ENCODE measurements around the gene MORC2.

MORC2 gene

GRCh38 chr22:30949934-30950660, 18.5 kb downstream of the MORC2 start:
- DNase-seq = no peak

DNA sequence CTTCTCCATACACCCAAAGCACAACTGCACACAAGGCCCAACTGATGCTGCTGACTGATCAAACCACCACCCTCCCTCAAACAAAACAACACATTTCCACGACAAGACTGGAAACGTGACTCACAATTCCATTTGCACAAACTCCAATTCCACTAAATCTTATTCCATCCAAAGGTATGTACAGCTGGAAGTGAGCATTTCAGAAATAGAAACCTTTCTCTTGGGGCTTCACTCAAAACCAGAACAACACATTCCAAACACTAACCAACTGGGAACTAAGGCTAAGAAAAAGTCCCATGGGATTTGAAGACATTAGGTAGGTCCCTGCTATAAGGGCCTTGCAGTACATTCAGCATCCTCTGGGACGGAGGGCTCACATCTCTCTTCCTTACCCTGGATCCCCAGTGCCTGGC, 19.6 kb downstream of the MORC2 start:
- no peak for DNase-seq

- DNase-seq = peak in 2 of 56 donors; percentile 39 to 50
Observed at GRCh38 chr22:30947816-30948454, 20.6 kb downstream of the MORC2 start.

GRCh38 chr22:30947173-30947815, 21.3 kb downstream of the MORC2 start:
- DNase-seq = peak in 49 of 56 donors; percentile 17 to 85 (median 51)

DNA sequence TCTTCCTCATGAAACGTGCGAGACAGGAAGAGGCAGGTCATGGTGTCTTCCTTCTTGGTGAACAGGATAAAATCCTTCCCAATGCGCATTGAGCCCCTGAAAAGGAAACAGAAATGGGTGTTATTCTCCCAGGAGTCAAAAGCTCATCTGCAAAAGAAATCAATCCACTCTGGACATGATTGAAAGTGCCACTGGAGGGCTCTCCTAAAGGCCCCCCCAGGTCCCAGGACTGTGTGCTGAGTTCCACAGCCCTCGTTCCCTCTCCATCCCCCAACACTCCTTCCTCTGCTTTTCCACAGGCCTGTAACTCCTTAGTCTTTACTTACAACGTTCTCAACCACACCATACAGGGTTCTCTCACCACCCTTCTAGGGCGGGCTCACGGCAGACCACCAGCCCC, 22.2 kb downstream of the MORC2 start:
- no peak for DNase-seq

- DNase-seq = no peak
Observed at GRCh38 chr22:30945653-30946052, 22.9 kb downstream of the MORC2 start.

- DNase-seq = no peak
Observed at GRCh38 chr22:30944986-30945385, 23.6 kb downstream of the MORC2 start.

DNA sequence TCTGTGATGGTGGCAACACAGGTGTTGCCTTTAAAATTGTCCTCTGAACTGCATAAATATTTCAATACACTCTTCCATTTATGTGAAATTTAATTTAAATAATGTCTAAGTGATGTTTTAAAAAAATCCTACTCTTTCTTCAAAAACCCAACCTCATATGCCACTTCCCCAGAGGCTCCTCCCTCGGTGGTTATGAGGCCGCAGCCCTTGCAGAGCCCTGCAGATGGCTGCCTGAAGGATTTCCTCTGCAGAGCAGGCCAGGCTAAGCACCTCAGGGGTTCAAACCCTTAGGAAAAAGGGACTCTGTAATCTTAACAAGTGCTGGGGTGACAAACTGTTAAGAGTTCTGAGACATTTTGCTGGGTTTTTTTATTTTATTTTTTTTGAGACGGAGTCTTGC, 25.2 kb downstream of the MORC2 start:
- no peak for DNase-seq

- DNase-seq = no peak
Observed at GRCh38 chr22:30941363-30941740, 27.2 kb downstream of the MORC2 start.

GRCh38 chr22:30940685-30941362, 27.8 kb downstream of the MORC2 start:
- no peak for DNase-seq

DNA sequence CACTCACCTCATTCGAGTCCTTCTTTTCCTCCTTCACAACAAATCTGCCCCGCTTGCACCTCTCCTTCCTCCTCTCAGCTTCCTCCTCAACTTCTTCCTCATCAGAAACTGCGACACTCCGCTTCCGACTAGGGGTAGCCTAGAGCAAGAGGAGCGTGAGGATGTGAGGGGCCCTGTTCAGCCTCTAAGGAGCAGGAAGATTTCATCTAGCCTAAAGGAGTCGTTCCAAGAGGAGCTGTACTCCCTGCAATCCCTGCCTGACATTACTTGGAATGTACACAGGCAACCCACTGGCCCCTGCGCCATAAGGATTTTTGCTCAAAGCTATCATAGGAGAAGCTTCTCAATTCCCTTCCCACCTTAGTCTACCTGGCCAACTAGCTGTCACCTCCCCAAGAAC, 34.5 kb downstream of the MORC2 start:
- no peak for DNase-seq

- DNase-seq = no peak
Observed at GRCh38 chr22:30933457-30933856, 35.1 kb downstream of the MORC2 start.

GRCh38 chr22:30932661-30933060, 35.9 kb downstream of the MORC2 start:
- DNase-seq = no peak

DNA sequence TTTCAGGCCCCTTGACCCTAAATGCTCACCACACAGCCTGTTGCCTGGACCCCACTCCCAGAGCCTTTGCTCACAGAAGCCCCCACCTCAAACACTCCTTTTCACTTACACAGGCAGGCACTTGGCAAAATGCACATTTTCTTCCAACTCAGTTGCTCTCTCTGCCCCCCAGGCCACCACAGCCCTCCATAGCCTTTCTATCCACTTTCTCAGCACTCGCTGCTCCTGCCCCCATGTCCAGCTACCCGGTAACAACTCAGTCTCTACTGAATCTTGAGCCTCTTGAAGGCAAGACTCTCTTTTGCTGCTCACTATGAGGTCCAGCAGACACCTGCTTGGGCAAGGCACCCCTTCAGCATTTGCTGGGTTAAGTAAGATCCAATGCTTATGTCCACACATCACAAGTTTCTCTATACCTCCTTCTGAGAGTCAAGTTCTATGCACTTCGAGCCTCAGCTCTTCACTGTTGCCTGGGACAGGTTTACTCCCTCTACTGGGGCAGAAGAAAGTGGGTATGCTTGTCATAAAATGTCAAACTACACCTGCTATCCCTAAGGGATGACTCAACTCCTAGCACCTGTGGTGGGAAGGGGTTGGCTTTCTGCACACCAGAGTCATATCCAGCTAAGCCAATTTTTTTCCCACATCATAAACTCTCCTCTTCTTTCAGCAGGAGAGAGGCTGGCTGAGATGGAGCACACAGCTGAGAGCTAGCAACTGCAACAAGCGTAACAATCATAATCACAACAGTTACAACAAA, 36.9 kb downstream of the MORC2 start:
- no peak for DNase-seq

DNA sequence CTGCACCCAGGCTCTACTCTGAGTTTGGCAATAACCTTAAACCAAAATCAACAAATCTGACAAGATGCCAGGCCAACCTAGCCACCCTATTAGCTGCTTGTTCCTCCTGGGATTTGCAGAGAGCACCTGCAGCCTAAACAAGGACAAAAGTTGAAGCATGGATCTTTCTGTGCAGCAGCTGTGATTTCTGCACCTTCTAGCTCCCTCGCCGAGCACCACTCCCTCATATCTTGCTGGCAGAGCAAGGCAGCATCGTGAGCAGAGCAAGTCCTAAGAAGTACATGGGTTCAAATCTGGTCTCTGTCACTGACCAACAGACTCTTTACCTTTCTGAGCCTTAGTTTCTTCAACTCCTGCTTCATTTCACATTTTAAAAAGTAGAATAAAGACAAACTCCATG, 38.3 kb downstream of the MORC2 start:
- DNase-seq = no peak

DNA sequence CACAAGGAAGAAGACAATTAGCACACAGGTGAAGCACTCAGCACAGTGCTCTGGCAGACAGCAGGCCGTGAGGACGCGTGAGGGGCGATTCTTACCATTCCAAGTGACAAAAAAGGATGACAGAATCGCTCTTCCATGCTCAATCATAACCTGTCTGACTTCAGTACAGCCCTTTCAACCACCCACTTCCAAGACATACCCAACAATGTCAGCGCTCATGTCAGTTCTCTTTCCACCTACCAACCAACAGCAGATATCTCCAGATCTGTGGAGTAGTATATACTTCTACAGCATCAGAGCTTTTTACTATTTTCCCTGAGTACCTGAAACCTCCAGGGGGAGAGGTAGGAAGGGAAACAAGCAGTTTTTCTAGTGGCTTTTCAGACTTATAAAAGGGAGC, 40.2 kb downstream of the MORC2 start:
- DNase-seq = no peak

- no peak for DNase-seq
Observed at GRCh38 chr22:30927806-30928205, 40.8 kb downstream of the MORC2 start.

DNA sequence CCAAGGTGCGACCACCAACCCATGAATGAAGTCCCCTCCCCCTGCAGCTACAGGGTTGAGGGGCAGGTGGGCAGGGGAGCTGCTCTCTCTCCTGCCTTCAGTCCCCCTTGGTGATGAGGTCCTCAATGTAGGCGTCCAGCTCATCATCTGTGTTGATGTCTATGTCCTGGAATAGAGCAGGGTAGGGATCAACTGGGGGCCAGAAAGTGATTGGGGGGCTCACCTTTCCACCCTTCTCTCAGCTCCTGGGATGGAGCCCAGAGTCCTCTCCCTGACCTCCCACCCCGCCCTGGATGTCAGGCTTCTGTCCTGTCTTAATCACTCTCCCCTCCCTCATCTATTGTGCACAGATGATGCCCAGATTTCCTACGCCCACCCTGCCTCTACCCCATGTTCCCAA, 41.9 kb downstream of the MORC2 start:
- no peak for DNase-seq

GRCh38 chr22:30925667-30926066, 42.9 kb downstream of the MORC2 start:
- DNase-seq = no peak

DNA sequence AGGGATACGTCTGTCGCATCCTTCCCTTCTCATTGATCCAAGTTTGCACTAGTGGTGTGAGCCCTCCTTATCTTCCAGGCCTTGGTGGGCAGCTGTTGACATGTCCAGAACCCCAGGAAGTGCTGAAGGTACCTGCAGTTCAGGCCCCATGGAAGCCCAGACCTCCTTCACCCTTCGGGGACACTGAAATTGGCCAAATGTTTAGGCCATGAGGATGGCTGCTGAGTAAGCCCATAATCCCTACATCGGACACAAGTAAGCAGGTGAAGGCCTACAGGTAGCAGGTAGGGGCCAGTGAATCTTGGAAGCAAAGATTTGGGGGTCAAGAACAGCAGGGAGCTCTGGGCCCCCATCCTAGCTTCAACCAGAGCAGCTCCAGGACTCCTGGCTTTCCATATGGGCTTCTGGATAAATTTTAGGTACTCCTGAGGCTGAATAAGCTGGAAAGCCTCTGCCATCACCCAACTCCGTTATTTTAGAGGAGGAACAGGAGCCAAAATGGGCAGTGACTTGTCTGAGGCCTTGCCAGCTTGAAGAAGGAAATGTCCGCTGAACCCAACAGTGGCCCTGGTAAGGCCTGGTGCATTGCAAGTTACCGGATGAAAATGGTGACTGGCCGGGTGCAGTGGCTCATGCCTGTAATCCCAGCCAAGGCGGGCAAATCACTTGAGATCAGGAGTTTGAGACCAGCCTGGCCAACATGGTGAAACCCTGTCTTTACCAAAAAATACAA, 45.2 kb downstream of the MORC2 start:
- DNase-seq = no peak

DNA sequence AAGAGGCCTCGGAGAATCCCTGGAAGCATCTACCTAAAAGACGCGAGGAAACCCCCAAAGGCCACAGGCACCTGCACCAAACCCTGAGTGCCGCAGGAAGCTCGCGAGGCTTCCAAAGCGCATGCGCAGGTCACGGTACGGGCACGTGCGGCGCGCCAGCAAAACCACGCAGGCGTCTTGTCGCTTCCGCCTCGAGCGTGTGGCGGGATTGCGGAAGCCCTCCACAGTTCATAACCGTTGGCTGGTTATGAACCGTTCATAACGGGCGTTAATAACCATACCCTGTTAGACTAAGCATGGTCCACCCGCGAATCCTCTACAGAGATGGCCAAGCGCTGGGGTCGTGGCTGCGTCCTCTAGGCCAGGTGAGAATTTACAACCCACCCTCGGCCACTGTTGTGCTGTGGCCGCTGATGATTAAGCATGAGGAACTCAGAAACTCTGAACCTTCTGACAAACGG, 46.4 kb downstream of the MORC2 start:
- peak in 19 of 56 donors; percentile 2 to 36 (median 18) for DNase-seq

All from amygdala (tissue), 56 donors.